ENCODE results near the gene KIFC1.

KIFC1 gene

GRCh38 chr6:33407132-33407718 is 15.6 kb downstream of the KIFC1 start:
- Histone ChIP-seq H3F3A (ENCODE audit: insufficient read depth, low read length) (peaks cover 45% of the 10 kb centered on the region), H3K27me3 (replicated peaks; ENCODE audit: insufficient read depth, low read length) (no peaks in the 10 kb centered on the region), H2AFZ (ENCODE audit: low read length) (no peak overlapping the region), H3K36me3 (replicated peaks; ENCODE audit: insufficient read depth, low read length) (peaks cover 7% of the 10 kb centered on the region; the same call in 1 of the 2 replicates), H3K9me2 (replicated peaks; ENCODE audit: insufficient read depth, low read length) (no peaks in the 10 kb centered on the region), H3K9me3 (replicated peaks; ENCODE audit: insufficient read depth, low read length) (no peaks in the 10 kb centered on the region), H3K79me2 (ENCODE audit: low read length) (peaks cover 47% of the 10 kb centered on the region), H3K4me3 (ENCODE audit: low read length) (no peak overlapping the region), H4K20me1 (ENCODE audit: insufficient read depth, low read length) (no peaks in the 10 kb centered on the region), H3K4me1 (ENCODE audit: low read length) (no peaks in the 10 kb centered on the region), H3K27ac (ENCODE audit: low read length) (no peak overlapping the region), H3K4me2 (ENCODE audit: low read depth, low read length) (no peak overlapping the region), H3K9ac (ENCODE audit: low read length) (no peak overlapping the region)
- peak; percentile 16; the same call in 1 of the 2 replicates for TF ChIP-seq CTCF (IDR thresholded peaks at IDR 0.05; ENCODE audit: low read length)
- no peak for TF ChIP-seq EZH2 (optimal IDR thresholded peaks at IDR 0.05; ENCODE audit: low read depth, low read length)
- no peak for DNase-seq

GRCh38 chr6:33410050-33410710 is 18.6 kb downstream of the KIFC1 start:
- Histone ChIP-seq H3K36me3 (replicated peaks; ENCODE audit: insufficient read depth, low read length) (peaks cover 3% of the 10 kb centered on the region), H4K20me1 (ENCODE audit: insufficient read depth, low read length) (no peaks in the 10 kb centered on the region), H3K4me1 (ENCODE audit: low read length) (no peaks in the 10 kb centered on the region), H3F3A (ENCODE audit: insufficient read depth, low read length) (peaks cover 50% of the 10 kb centered on the region), H3K4me2 (ENCODE audit: low read depth, low read length) (peak overlapping the region; percentile 96), H3K9me3 (replicated peaks; ENCODE audit: insufficient read depth, low read length) (no peaks in the 10 kb centered on the region), H3K9me2 (replicated peaks; ENCODE audit: insufficient read depth, low read length) (no peaks in the 10 kb centered on the region), H3K9ac (ENCODE audit: low read length) (peak overlapping the region; percentile 86), H3K79me2 (ENCODE audit: low read length) (peaks cover 24% of the 10 kb centered on the region), H3K27ac (ENCODE audit: low read length) (peak overlapping the region; percentile 88), H3K27me3 (replicated peaks; ENCODE audit: insufficient read depth, low read length) (no peaks in the 10 kb centered on the region), H2AFZ (ENCODE audit: low read length) (peak overlapping the region; percentile 86), H3K4me3 (ENCODE audit: low read length) (peak overlapping the region; percentile 58)
- DNase-seq = peak; percentile 97
- TF ChIP-seq CTCF (IDR thresholded peaks at IDR 0.05; ENCODE audit: low read length) = no peak
- no peak for TF ChIP-seq EZH2phosphoT487 (IDR thresholded peaks at IDR 0.05; ENCODE audit: low read length)
- no peak for TF ChIP-seq EZH2 (optimal IDR thresholded peaks at IDR 0.05; ENCODE audit: low read depth, low read length)

GRCh38 chr6:33410711-33411631 is 19.3 kb downstream of the KIFC1 start, which contains the start of gene PHF1:
PHF1 (plus strand) TSS chr6:33411014; CDS start chr6:33412264, 1,250 bp downstream.
- H3K9me3 ChIP-seq (replicated peaks; ENCODE audit: insufficient read depth, low read length) = no peaks in the 10 kb centered on the region
- peak within 1 kb of the TSS; percentile 86 for H3K9ac ChIP-seq (ENCODE audit: low read length)
- no peaks in the 10 kb centered on the region for H3K27me3 ChIP-seq (replicated peaks; ENCODE audit: insufficient read depth, low read length)
- peaks cover 5% of the 10 kb centered on the region; the same call in 1 of the 2 replicates for H3K36me3 ChIP-seq (replicated peaks; ENCODE audit: insufficient read depth, low read length)
- H3K27ac ChIP-seq (ENCODE audit: low read length) = peak within 1 kb of the TSS; percentile 88
- H3K4me3 ChIP-seq (ENCODE audit: low read length) = peak within 1 kb of the TSS; percentile 82
- peak within 1 kb of the TSS; percentile 96 for H3K4me2 ChIP-seq (ENCODE audit: low read depth, low read length)
- no peaks in the 10 kb centered on the region for H4K20me1 ChIP-seq (ENCODE audit: insufficient read depth, low read length)
- peak within 1 kb of the TSS; percentile 86 for H2AFZ ChIP-seq (ENCODE audit: low read length)
- H3F3A ChIP-seq (ENCODE audit: insufficient read depth, low read length) = peaks cover 45% of the 10 kb centered on the region
- DNase-seq = no peak
- peaks cover 5% of the 10 kb centered on the region; the same call in 1 of the 2 replicates for H3K4me1 ChIP-seq (ENCODE audit: low read length)
- TF ChIP-seq EZH2 (optimal IDR thresholded peaks at IDR 0.05; ENCODE audit: low read depth, low read length) (no peak), CTCF (IDR thresholded peaks at IDR 0.05; ENCODE audit: low read length) (no peak), EZH2phosphoT487 (IDR thresholded peaks at IDR 0.05; ENCODE audit: low read length) (no peak)
- H3K9me2 ChIP-seq (replicated peaks; ENCODE audit: insufficient read depth, low read length) = no peaks in the 10 kb centered on the region
- H3K79me2 ChIP-seq (ENCODE audit: low read length) = peaks cover 27% of the 10 kb centered on the region

All from MM.1S (cell line).